Coronary artery (tissue), 2 donors: ENCODE data around the gene SEMA4D.

Experiments used
- DNase-seq: peaks from one replicate; pipeline ENCODE4 v3.0.0-alpha.2; 2017; ENCODE audit warnings: low spot score
- H3K27ac ChIP-seq, 2 donors: fragments of 200-600 bp; sonication (generic); one replicate each; pipeline ENCODE4 v1.5.1; 2016 to 2019
- H3K4me3 ChIP-seq: fragments of 200-600 bp; sonication (generic); 2 replicates; pipeline ENCODE4 v1.5.1; 2016; ENCODE audit warnings: mild to moderate bottlenecking, moderate library complexity
- TF ChIP-seq, protein P1 (sequence below): fragments of 200-600 bp; sonication (generic); IDR thresholded peaks from one replicate; pipeline ENCODE4 v1.5.1; 2019; ENCODE audit warnings: antibody characterized with exemption

The SEMA4D gene

DNA sequence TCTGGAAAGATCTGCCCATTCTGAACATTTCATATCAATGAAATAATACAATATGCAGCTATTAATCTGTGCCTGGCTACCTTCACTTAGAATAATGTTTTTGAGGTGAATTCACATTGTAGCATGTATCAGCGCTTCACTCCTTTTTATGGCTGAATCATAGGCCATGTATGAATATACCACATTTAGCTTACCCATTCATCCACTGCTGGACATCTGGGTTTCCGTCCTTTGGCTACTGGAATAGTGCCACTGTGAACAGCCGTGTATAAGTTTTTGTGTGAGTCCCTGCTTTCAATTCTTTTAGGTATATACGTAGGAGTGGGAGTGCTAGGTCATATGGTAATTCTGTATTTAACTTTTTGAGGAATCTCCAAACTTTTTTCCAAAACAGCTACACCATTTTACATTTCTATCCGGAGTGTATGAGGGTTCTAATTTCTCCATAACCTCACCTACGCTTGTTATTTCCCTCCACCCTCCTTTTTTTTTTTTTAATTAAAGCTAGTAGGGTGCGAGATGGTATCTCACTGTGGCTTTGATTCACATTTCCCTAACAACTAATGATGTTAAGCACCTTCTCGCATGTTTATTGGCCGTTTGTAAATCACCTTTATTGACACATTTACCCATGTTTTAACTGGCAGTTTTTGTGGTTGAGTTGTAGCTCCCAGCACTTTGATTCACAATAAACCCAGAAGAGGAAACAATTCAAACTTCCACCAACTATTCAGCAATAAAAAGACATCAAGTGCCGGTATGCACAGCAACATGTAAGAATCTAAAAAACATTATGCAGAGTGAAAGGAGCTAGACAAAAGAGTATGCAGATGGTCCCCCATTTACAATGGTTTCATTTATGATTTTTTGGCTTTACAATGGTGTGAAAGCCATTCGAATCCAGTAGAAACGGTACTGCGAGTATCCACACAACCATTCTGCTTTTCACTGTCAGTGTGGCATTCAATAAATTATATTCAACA lies 8.1 kb downstream of the SEMA4D start:
- no peak for DNase-seq
- H3K4me3 ChIP-seq = no peak overlapping the region
- no peak overlapping the region for H3K27ac ChIP-seq
- TF ChIP-seq, protein P1, sequence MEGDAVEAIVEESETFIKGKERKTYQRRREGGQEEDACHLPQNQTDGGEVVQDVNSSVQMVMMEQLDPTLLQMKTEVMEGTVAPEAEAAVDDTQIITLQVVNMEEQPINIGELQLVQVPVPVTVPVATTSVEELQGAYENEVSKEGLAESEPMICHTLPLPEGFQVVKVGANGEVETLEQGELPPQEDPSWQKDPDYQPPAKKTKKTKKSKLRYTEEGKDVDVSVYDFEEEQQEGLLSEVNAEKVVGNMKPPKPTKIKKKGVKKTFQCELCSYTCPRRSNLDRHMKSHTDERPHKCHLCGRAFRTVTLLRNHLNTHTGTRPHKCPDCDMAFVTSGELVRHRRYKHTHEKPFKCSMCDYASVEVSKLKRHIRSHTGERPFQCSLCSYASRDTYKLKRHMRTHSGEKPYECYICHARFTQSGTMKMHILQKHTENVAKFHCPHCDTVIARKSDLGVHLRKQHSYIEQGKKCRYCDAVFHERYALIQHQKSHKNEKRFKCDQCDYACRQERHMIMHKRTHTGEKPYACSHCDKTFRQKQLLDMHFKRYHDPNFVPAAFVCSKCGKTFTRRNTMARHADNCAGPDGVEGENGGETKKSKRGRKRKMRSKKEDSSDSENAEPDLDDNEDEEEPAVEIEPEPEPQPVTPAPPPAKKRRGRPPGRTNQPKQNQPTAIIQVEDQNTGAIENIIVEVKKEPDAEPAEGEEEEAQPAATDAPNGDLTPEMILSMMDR = no peak

DNA sequence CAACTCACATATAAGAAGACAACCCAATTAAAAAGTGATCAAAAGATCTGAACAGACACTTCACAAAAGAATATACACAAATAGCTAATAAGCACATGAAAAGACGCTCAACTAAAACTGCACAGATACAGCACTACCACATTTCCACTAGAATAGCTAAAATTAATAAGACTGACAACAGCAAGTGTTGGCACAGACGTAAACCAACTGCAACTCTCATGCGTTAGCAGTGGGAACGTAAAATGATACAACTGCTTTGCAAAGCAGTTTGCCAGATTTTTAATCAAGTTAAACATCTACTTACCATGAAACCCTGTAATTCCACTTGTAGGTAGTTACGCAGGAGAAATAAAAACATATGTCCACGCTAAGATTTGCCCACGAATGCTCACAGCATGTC lies 9.0 kb downstream of the SEMA4D start:
- H3K27ac ChIP-seq = no peak overlapping the region
- DNase-seq = no peak
- H3K4me3 ChIP-seq = no peak overlapping the region
- TF ChIP-seq, protein P1 = no peak

DNA sequence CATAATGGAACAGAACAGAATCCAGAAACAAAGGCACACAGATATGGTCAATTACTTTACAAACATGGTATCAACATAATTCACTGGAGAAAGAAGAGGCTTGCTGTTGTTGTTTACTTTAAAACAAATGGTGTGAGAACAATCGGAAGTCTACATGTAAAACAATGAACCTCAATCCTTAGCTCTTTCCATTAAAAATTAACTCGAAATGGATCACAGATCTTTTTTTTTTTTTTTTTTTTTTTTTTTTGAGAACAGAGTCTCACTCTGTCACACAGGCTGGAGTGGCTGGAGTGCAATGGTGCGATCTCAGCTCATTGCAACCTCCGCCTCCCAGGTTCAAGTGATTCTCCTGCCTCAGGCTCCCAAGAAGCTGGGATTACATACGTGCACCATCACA lies 9.8 kb downstream of the SEMA4D start:
- no peak overlapping the region for H3K4me3 ChIP-seq
- DNase-seq = no peak
- TF ChIP-seq, protein P1 = no peak
- no peak overlapping the region for H3K27ac ChIP-seq

DNA sequence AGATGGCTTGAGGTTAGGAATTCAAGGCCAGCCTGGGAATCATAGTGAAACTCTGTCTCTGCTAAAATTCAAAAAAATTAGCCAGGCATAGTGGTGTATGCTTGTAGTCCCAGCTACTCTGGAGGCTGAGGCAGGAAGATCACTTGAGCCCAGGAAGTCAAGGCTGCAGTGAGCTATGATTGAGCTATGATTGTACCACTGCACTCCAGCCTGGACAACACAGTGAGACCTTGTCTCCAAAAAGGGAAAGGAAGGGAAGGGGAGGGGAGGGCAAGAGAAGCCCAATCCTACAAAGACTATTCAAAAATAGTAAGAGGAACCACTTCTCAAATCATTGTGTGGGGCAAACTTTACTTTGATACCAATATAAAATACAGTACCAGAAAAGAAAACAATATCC lies 11.2 kb downstream of the SEMA4D start:
- no peak overlapping the region for H3K27ac ChIP-seq
- TF ChIP-seq, protein P1 = no peak
- H3K4me3 ChIP-seq = no peak overlapping the region
- no peak for DNase-seq

DNA sequence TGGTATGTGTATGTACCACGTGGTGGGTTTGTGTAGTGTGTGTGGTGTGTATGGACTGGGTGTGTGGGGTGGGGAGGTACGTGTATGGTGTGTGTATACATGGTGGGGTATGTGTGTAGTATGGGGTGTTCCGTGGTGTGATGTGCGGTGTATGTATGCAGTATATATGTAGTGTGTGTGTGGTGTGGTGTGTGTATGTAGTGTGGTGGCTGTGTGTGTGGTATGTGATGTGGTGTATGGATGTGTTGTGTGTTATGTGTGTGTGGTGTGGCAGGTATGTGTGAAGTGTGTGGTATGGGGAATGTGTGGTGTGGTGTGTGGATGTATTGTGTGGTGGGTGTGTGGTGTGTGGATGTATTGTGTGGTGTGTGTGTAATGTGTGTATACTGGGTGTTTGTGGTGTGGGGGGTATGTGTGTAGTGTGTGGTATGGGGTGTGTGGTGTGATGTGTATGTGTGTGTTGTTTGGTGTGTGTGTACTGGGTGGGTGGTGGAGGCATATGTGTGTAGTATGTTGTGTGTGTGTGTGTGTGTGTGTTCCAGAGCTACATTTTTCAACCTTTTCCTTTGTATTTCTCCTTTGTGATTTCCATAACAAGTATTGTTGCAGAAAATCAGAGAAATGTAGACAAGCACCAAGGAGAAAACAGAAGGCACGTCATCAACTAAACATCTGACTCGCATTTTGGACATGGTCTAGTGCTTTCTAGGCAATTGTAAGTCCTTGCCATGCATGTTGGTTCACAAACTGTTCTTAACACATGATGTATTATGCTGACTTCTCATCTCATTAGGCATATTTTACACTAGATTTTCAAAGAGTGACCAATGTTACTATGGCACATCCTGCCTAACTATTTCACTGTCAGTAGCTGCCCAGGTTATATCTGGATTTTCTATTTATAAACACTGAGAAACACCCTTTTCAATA lies 13.2 kb downstream of the SEMA4D start:
- TF ChIP-seq, protein P1 = no peak
- Histone ChIP-seq H3K27ac (no peak overlapping the region), H3K4me3 (peak overlapping the region; percentile 50)
- DNase-seq = peak; percentile 26

DNA sequence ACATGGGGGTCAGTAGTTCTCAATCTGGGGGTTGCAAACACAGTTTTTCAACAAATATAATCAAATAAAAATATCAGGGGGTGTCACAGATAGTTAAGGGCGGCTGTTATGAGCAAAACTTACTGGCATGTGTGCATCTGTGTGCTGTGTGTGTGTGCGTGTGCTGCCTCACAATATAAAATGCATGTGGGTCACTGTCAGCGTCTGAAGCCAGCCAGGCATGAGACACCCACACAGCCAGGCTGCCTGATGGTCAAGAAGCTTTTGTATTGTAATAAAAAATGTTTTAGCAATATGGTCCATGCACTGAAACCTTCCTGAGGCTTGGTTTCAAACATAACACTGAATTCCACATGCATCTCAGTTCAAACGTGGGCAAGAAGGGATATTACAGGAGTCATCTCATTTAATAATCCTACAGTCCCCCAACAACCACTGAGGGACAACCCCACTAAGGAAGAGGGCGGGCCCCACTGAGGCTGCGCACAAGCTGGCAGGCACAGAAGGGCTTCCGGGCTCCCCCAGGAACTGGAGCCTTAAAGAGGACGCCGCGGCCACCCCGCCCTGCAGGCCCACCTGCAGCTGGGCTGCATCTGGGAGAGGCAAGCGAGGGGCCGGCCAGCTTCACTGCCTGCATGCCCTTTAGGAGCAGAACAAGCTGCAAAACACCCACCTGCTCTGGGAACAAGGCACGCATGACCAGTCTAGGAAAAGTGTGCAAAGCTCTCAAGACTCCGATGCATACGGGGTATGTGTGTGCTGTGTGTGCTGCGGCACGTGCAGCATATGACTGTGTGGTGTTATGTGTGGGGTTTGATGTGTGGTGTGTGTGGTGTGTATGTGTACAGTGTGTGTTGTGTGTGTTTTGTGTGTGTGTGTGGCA lies 14.1 kb downstream of the SEMA4D start:
- DNase-seq = no peak
- TF ChIP-seq, protein P1 = no peak
- peak overlapping the region; percentile 50 for H3K4me3 ChIP-seq
- no peak overlapping the region for H3K27ac ChIP-seq
